ENCODE data around the gene EPX. TPM values are rescaled to one million over a fixed set of nuclear protein-coding genes. Genes with fewer than 3 reads are reported as not detected.

Gene EPX
- total RNA-seq, 2 experiments from 2014 or later = not detected

DNA sequence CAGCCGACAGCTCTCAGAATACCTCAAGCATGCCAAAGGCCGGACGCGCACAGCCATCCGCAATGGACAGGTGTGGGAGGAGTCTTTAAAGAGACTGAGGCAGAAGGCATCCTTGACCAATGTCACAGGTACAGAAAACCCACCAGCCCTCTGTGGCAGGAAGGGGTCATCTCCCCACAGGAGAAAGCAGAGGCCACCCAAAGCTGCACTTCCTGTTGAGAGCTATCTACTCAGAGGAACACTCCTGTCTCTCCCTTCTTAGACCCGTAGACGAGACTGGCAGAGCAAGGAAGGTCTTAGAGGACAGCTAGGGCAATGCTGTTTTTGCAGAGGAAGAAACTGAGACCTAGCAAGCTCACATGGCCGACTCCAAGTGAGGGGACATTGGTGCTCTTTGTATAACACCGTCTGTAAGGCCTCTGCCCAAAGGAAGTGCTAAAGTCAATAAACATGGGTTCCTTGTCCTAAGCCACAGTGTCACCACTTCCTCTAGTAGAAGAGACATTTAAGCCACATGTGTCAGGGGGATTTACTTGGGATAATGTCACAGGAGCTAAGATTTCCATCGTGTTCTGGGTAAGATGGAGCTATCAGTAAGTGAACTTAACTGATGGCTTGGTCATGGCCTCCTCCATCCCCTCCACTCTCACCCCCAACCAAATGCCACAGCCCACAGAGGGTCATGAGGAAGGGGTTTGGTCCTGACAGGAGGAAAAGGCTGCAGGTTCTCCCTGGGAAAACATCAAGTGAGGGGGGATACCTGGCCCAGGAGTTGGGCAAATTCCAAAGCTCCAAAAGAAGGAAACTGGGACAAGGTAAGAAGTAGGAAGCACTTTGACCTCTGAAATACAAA lies 55.2 kb downstream of the EPX start:
- no peak overlapping the region for H3K4me3 ChIP-seq (ENCODE audit: low read length)
- H3K36me3 ChIP-seq (ENCODE audit: insufficient read depth, low read length) = no peaks in the 10 kb centered on the region
- Mint-ChIP-seq H3K27me3 (peaks cover 45% of the 10 kb centered on the region), H3K4me1 (ENCODE audit: low read depth) (peaks cover 11% of the 10 kb centered on the region), H3K36me3 (ENCODE audit: low read depth) (no peaks in the 10 kb centered on the region), H3K9me3 (no peaks in the 10 kb centered on the region), H3K4me3 (no peak overlapping the region), H3K27ac (no peak overlapping the region)
- H3K4me1 ChIP-seq (ENCODE audit: insufficient read depth, low read length) = peaks cover 18% of the 10 kb centered on the region
- ATAC-seq (ENCODE audit: poor library complexity) (no peak), DNase-seq (no peak)
- TF ChIP-seq, protein P1, sequence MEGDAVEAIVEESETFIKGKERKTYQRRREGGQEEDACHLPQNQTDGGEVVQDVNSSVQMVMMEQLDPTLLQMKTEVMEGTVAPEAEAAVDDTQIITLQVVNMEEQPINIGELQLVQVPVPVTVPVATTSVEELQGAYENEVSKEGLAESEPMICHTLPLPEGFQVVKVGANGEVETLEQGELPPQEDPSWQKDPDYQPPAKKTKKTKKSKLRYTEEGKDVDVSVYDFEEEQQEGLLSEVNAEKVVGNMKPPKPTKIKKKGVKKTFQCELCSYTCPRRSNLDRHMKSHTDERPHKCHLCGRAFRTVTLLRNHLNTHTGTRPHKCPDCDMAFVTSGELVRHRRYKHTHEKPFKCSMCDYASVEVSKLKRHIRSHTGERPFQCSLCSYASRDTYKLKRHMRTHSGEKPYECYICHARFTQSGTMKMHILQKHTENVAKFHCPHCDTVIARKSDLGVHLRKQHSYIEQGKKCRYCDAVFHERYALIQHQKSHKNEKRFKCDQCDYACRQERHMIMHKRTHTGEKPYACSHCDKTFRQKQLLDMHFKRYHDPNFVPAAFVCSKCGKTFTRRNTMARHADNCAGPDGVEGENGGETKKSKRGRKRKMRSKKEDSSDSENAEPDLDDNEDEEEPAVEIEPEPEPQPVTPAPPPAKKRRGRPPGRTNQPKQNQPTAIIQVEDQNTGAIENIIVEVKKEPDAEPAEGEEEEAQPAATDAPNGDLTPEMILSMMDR (IDR thresholded peaks at IDR 0.05) = no peak
- H3K27me3 ChIP-seq (ENCODE audit: control insufficient read depth in 1 of 2, insufficient read depth in 2 of 2, low read length in 2 of 2) = peaks cover 5 to 8% of the 10 kb centered on the region in 2 experiments
- ChIA-PET POLR2A (no interaction called here), CTCF (no interaction called here)
- intact Hi-C loops (cut with DNase I, micrococcal nuclease) = loop anchor here (2.0 to 5.0 kb wide), 3 partner anchors 27 to 170 kb away; partner anchors contain the start of genes MKS1 (in 1 of the 2) and RNF43 (in 1 of the 2)
- H3K9me3 ChIP-seq (ENCODE audit: control insufficient read depth in 1 of 2, insufficient read depth in 1 of 2, low read length in 2 of 2) = no peaks in the 10 kb centered on the region
- H3K27ac ChIP-seq (ENCODE audit: low read depth in 1 of 2, low read length in 2 of 2) = no peak overlapping the region

DNA sequence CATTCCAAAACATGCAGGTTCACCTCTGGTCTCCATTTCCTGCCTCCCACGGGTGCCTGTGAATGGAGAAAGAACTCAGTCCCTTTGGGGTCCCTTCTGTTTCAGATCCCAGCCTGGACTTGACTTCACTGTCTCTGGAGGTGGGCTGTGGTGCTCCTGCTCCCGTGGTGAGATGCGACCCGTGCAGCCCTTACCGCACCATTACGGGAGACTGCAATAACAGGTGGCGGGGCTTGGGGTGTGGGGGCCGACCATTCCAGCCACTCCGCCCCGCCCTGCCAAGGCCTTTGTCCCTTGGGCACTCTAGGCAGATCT lies 56.4 kb downstream of the EPX start:
- Mint-ChIP-seq H3K4me1 (ENCODE audit: low read depth) (peaks cover 11% of the 10 kb centered on the region), H3K27ac (no peak overlapping the region), H3K27me3 (peaks cover 37% of the 10 kb centered on the region), H3K4me3 (no peak overlapping the region), H3K9me3 (no peaks in the 10 kb centered on the region), H3K36me3 (ENCODE audit: low read depth) (no peaks in the 10 kb centered on the region)
- ATAC-seq (ENCODE audit: poor library complexity) = no peak
- H3K27me3 ChIP-seq (ENCODE audit: control insufficient read depth in 1 of 2, insufficient read depth in 2 of 2, low read length in 2 of 2) = peaks cover 5 to 8% of the 10 kb centered on the region in 2 experiments
- no peak overlapping the region for H3K27ac ChIP-seq (ENCODE audit: low read depth in 1 of 2, low read length in 2 of 2)
- no peaks in the 10 kb centered on the region for H3K36me3 ChIP-seq (ENCODE audit: insufficient read depth, low read length)
- TF ChIP-seq, protein P1 (IDR thresholded peaks at IDR 0.05) = no peak
- H3K9me3 ChIP-seq (ENCODE audit: control insufficient read depth in 1 of 2, insufficient read depth in 1 of 2, low read length in 2 of 2) = no peaks in the 10 kb centered on the region
- no peak for DNase-seq
- intact Hi-C loops (cut with DNase I, micrococcal nuclease) = loop anchor here (1.0 to 5.0 kb wide), 4 partner anchors 28 to 198 kb away; partner anchors contain the start of genes MKS1 (in 1 of the 2) and RNF43 (in 1 of the 2)
- H3K4me3 ChIP-seq (ENCODE audit: low read length) = peak overlapping the region; percentile 56
- ChIA-PET CTCF (interaction anchor here (1.0 to 2.1 kb wide), 11 partner anchors 10 to 270 kb away, joined by 3 to 10 read pairs (median 5); partner anchors contain the start of gene RNF43), POLR2A (interaction anchor here (1.8 kb wide), 1 partner anchor 96 kb away, joined by 9 read pairs; no protein-coding TSS in a partner anchor)
- peaks cover 18% of the 10 kb centered on the region for H3K4me1 ChIP-seq (ENCODE audit: insufficient read depth, low read length)

DNA sequence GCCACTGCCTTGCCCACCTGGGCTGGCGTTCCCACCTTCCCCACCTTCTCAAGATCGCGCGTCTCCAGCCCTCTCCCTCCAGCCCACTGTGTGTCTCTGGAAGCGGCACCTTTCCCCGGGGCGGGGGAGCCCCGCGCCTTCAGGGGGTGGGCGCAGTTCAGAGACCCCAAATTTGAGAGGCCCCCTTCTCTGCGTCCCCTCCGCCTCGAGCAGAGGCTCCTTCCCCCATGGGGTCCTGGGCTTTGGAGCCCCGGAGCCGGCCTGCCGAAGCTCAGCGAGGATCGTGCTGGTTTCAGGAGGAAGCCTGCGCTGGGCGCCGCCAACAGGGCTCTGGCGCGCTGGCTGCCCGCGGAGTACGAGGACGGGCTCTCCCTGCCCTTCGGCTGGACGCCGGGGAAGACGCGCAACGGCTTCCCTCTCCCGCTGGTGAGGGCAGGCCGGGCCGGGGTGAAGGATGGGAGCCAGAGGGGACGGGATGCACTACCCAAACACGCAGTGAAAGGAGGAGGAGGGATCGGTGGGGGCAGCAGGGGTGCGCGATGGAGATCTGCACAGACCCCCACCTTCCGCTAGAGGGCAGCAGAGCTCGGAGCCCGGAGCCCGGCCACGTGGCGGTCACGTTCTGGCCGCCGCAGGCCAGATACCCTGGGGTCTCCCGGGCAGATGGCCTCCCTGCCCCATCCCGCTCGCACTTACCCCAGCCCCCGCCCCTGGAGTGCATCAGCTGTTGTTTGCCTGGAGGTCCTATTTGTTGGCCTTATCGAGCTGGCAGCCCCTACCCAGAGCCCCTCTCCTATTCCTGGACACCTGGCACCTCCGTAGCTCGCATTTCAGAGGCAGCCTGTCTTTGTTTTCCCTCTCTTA lies 57.0 kb downstream of the EPX start:
- intact Hi-C loops (cut with DNase I, micrococcal nuclease) = loop anchor here (1.0 to 5.0 kb wide), 5 partner anchors 29 to 198 kb away; partner anchors contain the start of genes MKS1 (in 1 of the 2) and RNF43 (in 1 of the 2)
- no peak overlapping the region for H3K27ac ChIP-seq (ENCODE audit: low read depth in 1 of 2, low read length in 2 of 2)
- Mint-ChIP-seq H3K27ac (no peak overlapping the region), H3K36me3 (ENCODE audit: low read depth) (no peaks in the 10 kb centered on the region), H3K27me3 (peaks cover 34% of the 10 kb centered on the region), H3K9me3 (no peaks in the 10 kb centered on the region), H3K4me3 (peak overlapping the region; percentile 74), H3K4me1 (ENCODE audit: low read depth) (peaks cover 11% of the 10 kb centered on the region)
- H3K27me3 ChIP-seq (ENCODE audit: control insufficient read depth in 1 of 2, insufficient read depth in 2 of 2, low read length in 2 of 2) = peaks cover 5 to 8% of the 10 kb centered on the region in 2 experiments
- H3K36me3 ChIP-seq (ENCODE audit: insufficient read depth, low read length) = no peaks in the 10 kb centered on the region
- TF ChIP-seq, protein P1 (IDR thresholded peaks at IDR 0.05) = peak; percentile 98
- POLR2A ChIA-PET = interaction anchor here (0.8 to 1.8 kb wide), 3 partner anchors 30 to 95 kb away, joined by 3 to 9 read pairs (median 4); no protein-coding TSS in a partner anchor
- H3K4me3 ChIP-seq (ENCODE audit: low read length) = peak overlapping the region; percentile 56
- CTCF ChIA-PET = interaction anchor here (0.6 to 2.1 kb wide), 13 partner anchors 10 to 269 kb away, joined by 3 to 10 read pairs (median 4); partner anchors contain the start of gene RNF43
- peaks cover 18% of the 10 kb centered on the region for H3K4me1 ChIP-seq (ENCODE audit: insufficient read depth, low read length)
- H3K9me3 ChIP-seq (ENCODE audit: control insufficient read depth in 1 of 2, insufficient read depth in 1 of 2, low read length in 2 of 2) = no peaks in the 10 kb centered on the region
- ATAC-seq (ENCODE audit: poor library complexity) (peak; percentile 95), DNase-seq (peak; percentile 54 to 86 (median 66))
